ENCODE results near the gene PTPRT.

- TF ChIP-seq POLR2AphosphoS5 (IDR thresholded peaks at IDR 0.05; ENCODE audit: low read length), result no peak
- no peak for TF ChIP-seq CTCF (IDR thresholded peaks at IDR 0.05 in 2 of 3, conservative IDR thresholded peaks at IDR 0.05 in 1 of 3; ENCODE audit: control insufficient read depth in 2 of 3, extremely low read depth in 1 of 3, insufficient read depth in 1 of 3, low read depth in 3 of 3, low read length in 3 of 3)
- no peak for TF ChIP-seq ZNF274 (IDR thresholded peaks at IDR 0.05; ENCODE audit: insufficient read depth, insufficient read length)
- TF ChIP-seq POLR2A (IDR thresholded peaks at IDR 0.05; ENCODE audit: low read depth, low read length), result no peak
- no peak for TF ChIP-seq USF2 (IDR thresholded peaks at IDR 0.05; ENCODE audit: borderline replicate concordance, low read depth, low read length)
- TF ChIP-seq RBBP5 (conservative IDR thresholded peaks at IDR 0.05), result no peak
- TF ChIP-seq EZH2 (IDR thresholded peaks at IDR 0.05; ENCODE audit: borderline replicate concordance, control insufficient read depth, low read depth, low read length), result no peak
- TF ChIP-seq ZNF24 (IDR thresholded peaks at IDR 0.05), result no peak
- TF ChIP-seq NR2C2 (IDR thresholded peaks at IDR 0.05; ENCODE audit: borderline replicate concordance, control insufficient read depth, insufficient read length, low read depth), result no peak
- no peak for TF ChIP-seq MXI1 (IDR thresholded peaks at IDR 0.05; ENCODE audit: low read depth, low read length)
Measured at GRCh38 chr20:42252116-42252515, 937.6 kb downstream of the PTPRT start.
